HepG2 (cell line): ENCODE measurements around the gene FOSL2. TPM values are rescaled to one million over a fixed set of nuclear protein-coding genes. Genes with fewer than 3 reads are reported as not detected.

ENCODE experiments used
- ATF7-NPFF ChIP-seq: sonication (generic); formaldehyde crosslinking; IDR thresholded peaks from 2 replicates; pipeline ENCODE4 v1.8.1; 2023; ENCODE audit warnings: mild to moderate bottlenecking, low read depth, missing genetic modification reagents, moderate library complexity
- GPBP1L1 ChIP-seq: sonication (generic); formaldehyde crosslinking; IDR thresholded peaks from 2 replicates; pipeline ENCODE4 v1.5.0; 2020; ENCODE audit warnings: mild to moderate bottlenecking, missing genetic modification reagents
- HMG20A ChIP-seq: IDR thresholded peaks from 2 replicates; pipeline ENCODE4 v1.6.1; 2016; ENCODE audit warnings: borderline replicate concordance
- HNRNPUL1 ChIP-seq: fragments of 200-400 bp; formaldehyde crosslinking; IDR thresholded peaks from 2 replicates; pipeline ENCODE4 v1.6.1; 2017; ENCODE audit warnings: low read depth, mild to moderate bottlenecking, low read length, moderate library complexity
- MTF1 ChIP-seq: sonication (generic); formaldehyde crosslinking; IDR thresholded peaks from 2 replicates; pipeline ENCODE4 v1.5.0; 2020; ENCODE audit warnings: missing genetic modification reagents
- MYNN ChIP-seq: sonication (generic); formaldehyde crosslinking; IDR thresholded peaks from 2 replicates; pipeline ENCODE4 v1.4.0; 2020; ENCODE audit warnings: mild to moderate bottlenecking, low read depth, missing genetic modification reagents
- PAWR ChIP-seq: sonication (generic); formaldehyde crosslinking; IDR thresholded peaks from 2 replicates; pipeline ENCODE4 v1.4.0; 2020; ENCODE audit warnings: missing genetic modification reagents, mild to moderate bottlenecking, borderline replicate concordance
- RFXAP ChIP-seq: sonication (generic); formaldehyde crosslinking; IDR thresholded peaks from 2 replicates; pipeline ENCODE4 v1.4.0; 2020; ENCODE audit warnings: missing genetic modification reagents, borderline replicate concordance
- SIX4 ChIP-seq: sonication (generic); formaldehyde crosslinking; IDR thresholded peaks from 2 replicates; pipeline ENCODE4 v1.4.0; 2020; ENCODE audit warnings: missing genetic modification reagents
- TEAD3 ChIP-seq: optimal IDR thresholded peaks from 2 replicates; pipeline ENCODE3; 2016; ENCODE audit warnings: borderline replicate concordance
- ZBTB14 ChIP-seq: sonication (generic); formaldehyde crosslinking; IDR thresholded peaks from 2 replicates; pipeline ENCODE4 v1.4.0; 2020; ENCODE audit warnings: missing genetic modification reagents
- ZFP36L2 ChIP-seq: sonication (generic); formaldehyde crosslinking; IDR thresholded peaks from 2 replicates; pipeline ENCODE4 v1.4.0; 2020; ENCODE audit warnings: missing genetic modification reagents
- ZMAT3 ChIP-seq: sonication (generic); formaldehyde crosslinking; conservative IDR thresholded peaks from 2 replicates; pipeline ENCODE4 v1.7.0; 2021; ENCODE audit warnings: missing genetic modification reagents
- ZNF121 ChIP-seq: sonication (generic); formaldehyde crosslinking; IDR thresholded peaks from 2 replicates; pipeline ENCODE4 v1.5.0; 2020; ENCODE audit warnings: mild to moderate bottlenecking, missing genetic modification reagents
- ZNF44 ChIP-seq: sonication (generic); formaldehyde crosslinking; IDR thresholded peaks from 2 replicates; pipeline ENCODE4 v1.5.1; 2020; ENCODE audit warnings: mild to moderate bottlenecking, missing genetic modification reagents
- ZNF609 ChIP-seq: sonication (generic); formaldehyde crosslinking; IDR thresholded peaks from 2 replicates; pipeline ENCODE4 v1.4.0; 2020; ENCODE audit warnings: mild to moderate bottlenecking, missing genetic modification reagents, borderline replicate concordance
- ZNF747 ChIP-seq: sonication (generic); formaldehyde crosslinking; IDR thresholded peaks from 2 replicates; pipeline ENCODE4 v1.8.1; 2023; ENCODE audit warnings: missing genetic modification reagents, mild to moderate bottlenecking, borderline replicate concordance
- ZNF776 ChIP-seq: sonication (generic); formaldehyde crosslinking; IDR thresholded peaks from 2 replicates; pipeline ENCODE4 v1.4.0; 2020; ENCODE audit warnings: mild to moderate bottlenecking, missing genetic modification reagents
- polyA plus RNA-seq, 8 experiments: library from polyadenylated mRNA; depleted of rRNA in 3 of 8; stranded (reverse) in 7 of 8; unstranded in 1 of 8; fragments of >200 nt; fragmentation: Illumina TruSeq in 4 of 8; extraction: Trizol in 4 of 8; gene quantifications; 2 replicates each; pipeline versions ENCODE4 v1.2.1 to v1.2.3, GENCODE V29; 2011 to 2016; ENCODE audit warnings: low read depth in 4 of 8, missing spikeins in 1 of 8, mixed read lengths in 1 of 8; ENCODE audit not compliant: insufficient read depth in 1 of 8
- total RNA-seq, 5 experiments: library from RNA; depleted of rRNA; stranded (reverse); fragments of >200 nt; fragmentation: Illumina TruSeq; extraction: Trizol; gene quantifications; 2 replicates each; pipeline ENCODE4 v1.2.3, GENCODE V29; 2016; ENCODE audit warnings: low read depth in 1 of 5
- TF ChIP-seq, protein P1 (sequence below): sonication (generic); formaldehyde crosslinking; IDR thresholded peaks from 2 replicates; pipeline ENCODE4 v1.8.0; 2022; ENCODE audit warnings: mild to moderate bottlenecking, missing genetic modification reagents, moderate library complexity
- TF ChIP-seq, protein P2 (sequence below): sonication (generic); formaldehyde crosslinking; IDR thresholded peaks from 2 replicates; pipeline ENCODE4 v1.8.1; 2023; ENCODE audit warnings: missing genetic modification reagents, mild to moderate bottlenecking, borderline replicate concordance

FOSL2 gene
- total and polyA plus RNA-seq, 2 of the 13 experiments (the other 11 are each of a cell fraction or from before 2014, with no cell fraction given): 3.4 to 18.1 TPM

DNA sequence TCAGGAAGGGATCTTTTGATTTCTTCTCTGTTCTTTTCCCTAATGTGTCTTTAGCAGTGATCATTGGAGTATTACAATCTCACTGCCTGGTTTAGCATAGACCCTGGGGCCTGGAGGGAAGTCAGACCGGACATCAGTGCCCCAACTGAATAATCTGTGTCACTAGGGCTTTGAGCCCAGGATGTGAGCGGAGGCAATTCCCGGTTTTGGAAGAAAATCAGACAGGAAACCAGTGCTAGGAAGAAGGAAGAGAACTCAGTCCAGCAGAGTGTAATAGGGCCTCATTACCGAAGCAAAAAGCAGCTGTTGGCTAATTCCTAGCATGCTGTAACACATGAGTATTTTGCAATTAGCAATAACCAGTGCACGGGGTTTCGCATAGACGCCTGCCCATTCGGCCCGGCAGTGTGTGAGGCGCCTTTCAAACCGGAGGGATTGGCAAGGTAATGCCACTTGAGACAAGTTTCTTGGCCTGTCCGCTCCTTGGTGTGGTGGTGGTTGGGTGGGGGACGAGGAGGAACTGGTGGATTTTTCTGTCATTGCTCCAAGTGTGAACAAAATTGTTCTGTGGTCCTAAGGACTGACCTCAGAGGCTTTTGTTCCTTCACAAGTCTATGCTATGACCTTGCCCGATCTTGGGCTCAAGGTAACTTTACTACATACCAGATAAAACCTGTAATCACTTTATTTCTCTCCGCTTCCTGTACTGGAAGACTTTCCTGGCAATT, 2.8 kb downstream of the FOSL2 start (continued):
- no peak for TF ChIP-seq GPBP1L1 (CRISPR knock-in tag)
- TF ChIP-seq HNRNPUL1: no peak
- no peak for TF ChIP-seq ZNF121 (CRISPR knock-in tag)
- TF ChIP-seq, protein P1, sequence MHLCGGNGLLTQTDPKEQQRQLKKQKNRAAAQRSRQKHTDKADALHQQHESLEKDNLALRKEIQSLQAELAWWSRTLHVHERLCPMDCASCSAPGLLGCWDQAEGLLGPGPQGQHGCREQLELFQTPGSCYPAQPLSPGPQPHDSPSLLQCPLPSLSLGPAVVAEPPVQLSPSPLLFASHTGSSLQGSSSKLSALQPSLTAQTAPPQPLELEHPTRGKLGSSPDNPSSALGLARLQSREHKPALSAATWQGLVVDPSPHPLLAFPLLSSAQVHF (CRISPR knock-in tag): no peak
- TF ChIP-seq MTF1 (CRISPR knock-in tag): no peak
- TF ChIP-seq MYNN (CRISPR knock-in tag): no peak
- TF ChIP-seq, protein P2, sequence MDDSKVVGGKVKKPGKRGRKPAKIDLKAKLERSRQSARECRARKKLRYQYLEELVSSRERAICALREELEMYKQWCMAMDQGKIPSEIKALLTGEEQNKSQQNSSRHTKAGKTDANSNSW (CRISPR knock-in tag): no peak
- TF ChIP-seq ZNF44 (CRISPR knock-in tag): no peak
- TF ChIP-seq TEAD3 (CRISPR knock-in tag): no peak
- TF ChIP-seq PAWR (CRISPR knock-in tag): no peak
- no peak for TF ChIP-seq ATF7-NPFF
- no peak for TF ChIP-seq ZBTB14
- TF ChIP-seq SIX4 (CRISPR knock-in tag): no peak
- TF ChIP-seq HMG20A: no peak
- no peak for TF ChIP-seq ZNF776 (CRISPR knock-in tag)
- peak; percentile 23; the same call in 1 of the 2 replicates for TF ChIP-seq ZMAT3 (CRISPR knock-in tag)
- TF ChIP-seq ZNF609 (CRISPR knock-in tag): no peak
- no peak for TF ChIP-seq ZNF747 (CRISPR knock-in tag)
- no peak for TF ChIP-seq RFXAP (CRISPR knock-in tag)
- no peak for TF ChIP-seq ZFP36L2 (CRISPR knock-in tag)
